BLaER1 treated with 17β-estradiol and CSF1 and Interleukin-3, amounts not matched to agents 10 nM and 100 nM (cell line): ENCODE data around the gene ANKRD23.
"Not testable (repeated sequence)": the region's sequence is repeated elsewhere in the genome, so short reads cannot be mapped to it uniquely, and the experiment has no call there.

Experiments
- H3K27ac ChIP-seq, 11 experiments: shearing (Covaris generic); formaldehyde crosslinking; 2 replicates each; pipeline ENCODE4 v1.8.1; 2022
- H3K27me3 ChIP-seq, 11 experiments: shearing (Covaris generic); formaldehyde crosslinking; 2 replicates each; pipeline ENCODE4 v1.8.1; 2022
- H3K36me3 ChIP-seq, 11 experiments: shearing (Covaris generic); formaldehyde crosslinking; 2 replicates each; pipeline ENCODE4 v1.8.1; 2022
- H3K4me1 ChIP-seq, 10 experiments: shearing (Covaris generic); formaldehyde crosslinking; 2 replicates each; pipeline ENCODE4 v1.8.1; 2022
- H3K4me2 ChIP-seq, 11 experiments: shearing (Covaris generic); formaldehyde crosslinking; 2 replicates each; pipeline ENCODE4 v1.8.1; 2022
- H3K4me3 ChIP-seq, 10 experiments: shearing (Covaris generic); formaldehyde crosslinking; 2 replicates each; pipeline ENCODE4 v1.8.1; 2022
- H3K9ac ChIP-seq, 11 experiments: shearing (Covaris generic); formaldehyde crosslinking; 2 replicates each; pipeline ENCODE4 v1.8.1; 2022
- H3K9me3 ChIP-seq, 11 experiments: shearing (Covaris generic); formaldehyde crosslinking; replicated peaks in 1 of 11; 2 replicates each; pipeline ENCODE4 v1.8.1; 2022
- H4K20me1 ChIP-seq, 11 experiments: shearing (Covaris generic); formaldehyde crosslinking; 2 replicates each; pipeline ENCODE4 v1.8.1; 2022
- Cebpa-rat ChIP-seq, 11 experiments: shearing (Covaris generic); IDR thresholded peaks; 2 replicates each; pipeline ENCODE4 v1.8.1; 2022

ANKRD23 gene

DNA sequence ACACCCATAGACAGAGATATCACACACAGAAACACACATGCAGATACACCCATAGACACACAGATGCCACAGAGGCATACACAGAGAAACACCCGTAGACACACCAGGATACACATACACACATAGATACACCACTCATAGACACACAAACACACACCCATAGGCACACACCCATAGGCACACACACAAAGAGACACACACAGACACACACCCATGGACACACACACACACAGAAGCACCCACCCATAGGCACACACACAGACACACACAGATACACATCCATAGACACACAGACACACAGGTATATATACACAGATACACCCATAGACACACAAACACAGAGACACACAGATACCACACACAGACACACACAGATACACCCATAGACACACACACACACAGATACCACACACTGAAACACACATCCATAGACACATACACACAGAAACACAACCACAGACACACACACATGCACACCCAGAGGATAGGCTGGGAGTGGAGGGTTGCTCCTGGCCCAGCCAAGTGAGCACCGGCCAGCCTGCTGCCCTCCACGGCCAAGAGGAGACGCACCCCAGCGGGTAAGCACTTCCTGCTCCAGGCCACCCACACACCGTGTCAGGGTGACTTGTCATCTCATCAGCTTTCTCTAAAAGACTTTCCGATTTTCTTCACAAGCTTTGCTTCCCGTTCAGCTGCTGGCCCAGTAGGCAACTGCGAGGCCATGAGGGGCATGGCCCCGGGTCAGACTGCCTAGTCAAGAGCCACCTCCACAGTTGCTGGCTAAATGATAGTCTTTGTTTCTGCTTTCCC, 41.8 kb downstream of the ANKRD23 start:
- Histone ChIP-seq H3K4me3 (no peak overlapping the region), H3K27me3 (no peaks in the 10 kb centered on the region), H3K4me2 (peak overlapping the region in 10 of 11 experiments; percentile 20 to 78 (median 57); a peak in 19 of 22 replicates), H3K36me3 (peaks cover 0 to 62% (median 36%) of the 10 kb centered on the region in 11 experiments; a peak in 18 of 22 replicates), H3K4me1 (peaks cover 30 to 43% (median 36%) of the 10 kb centered on the region in 10 experiments), H3K9me3 (peaks cover 0 to 6% (median 0%) of the 10 kb centered on the region in 11 experiments; a peak in 1 of 22 replicates), H4K20me1 (peaks cover 0 to 9% (median 0%) of the 10 kb centered on the region in 11 experiments; a peak in 4 of 22 replicates), H3K9ac (peak overlapping the region in 3 of 11 experiments; percentile 31 to 35 (median 34); a peak in 3 of 22 replicates), H3K27ac (peak overlapping the region in 4 of 11 experiments; percentile 11 to 26 (median 18); a peak in 4 of 22 replicates)
- no peak for TF ChIP-seq Cebpa-rat (IDR thresholded peaks at IDR 0.05)

DNA sequence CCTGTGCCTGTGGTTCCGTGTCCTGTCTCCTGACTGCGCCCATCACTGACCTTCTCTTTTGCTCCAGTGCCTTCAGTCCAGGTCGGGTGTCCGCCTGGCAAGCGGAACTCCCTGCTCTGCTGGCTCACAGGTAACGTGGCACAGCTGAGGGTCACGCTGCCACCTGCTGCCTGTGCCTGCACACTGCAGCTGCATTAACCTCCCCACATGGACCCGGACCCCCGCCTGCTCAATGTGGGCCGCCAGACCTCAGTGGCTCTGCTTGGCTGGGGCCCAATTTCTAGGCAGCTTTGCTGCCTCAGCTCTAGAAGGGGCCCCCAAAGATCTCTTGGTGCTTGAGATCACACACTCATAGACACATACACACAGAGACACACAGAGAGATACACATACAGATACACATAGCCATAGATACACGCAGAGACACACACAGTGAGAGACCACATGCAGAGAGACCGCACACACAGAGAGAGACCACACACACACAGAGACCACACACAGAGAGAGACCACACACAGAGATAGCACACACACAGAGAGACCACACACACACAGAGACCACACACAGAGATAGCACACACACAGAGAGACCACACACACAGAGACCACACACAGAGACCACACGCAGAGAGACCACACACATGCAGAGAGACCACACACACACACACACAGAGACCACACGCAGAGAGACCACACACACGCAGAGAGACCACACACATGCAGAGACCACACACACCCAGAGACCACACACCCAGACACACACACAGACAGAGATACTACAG, 42.6 kb downstream of the ANKRD23 start:
- peak overlapping the region; percentile 57 to 78 (median 64) for H3K4me2 ChIP-seq
- peak overlapping the region in 8 of 11 experiments; percentile 14 to 55 (median 31); a peak in 11 of 22 replicates for H3K9ac ChIP-seq
- peaks cover 0 to 6% (median 0%) of the 10 kb centered on the region in 11 experiments; a peak in 1 of 22 replicates for H3K9me3 ChIP-seq
- peaks cover 26 to 35% (median 29%) of the 10 kb centered on the region in 10 experiments for H3K4me1 ChIP-seq
- H3K27ac ChIP-seq, result peak overlapping the region in 7 of 11 experiments; percentile 2 to 47 (median 13); a peak in 7 of 22 replicates
- TF ChIP-seq Cebpa-rat (IDR thresholded peaks at IDR 0.05), result no peak
- peaks cover 0 to 11% (median 0%) of the 10 kb centered on the region in 11 experiments; a peak in 4 of 22 replicates for H4K20me1 ChIP-seq
- H3K4me3 ChIP-seq, result 0 out of 20 replicates have a peak overlapping the region, but pooled peaks of 1 of the 10 experiments have one; percentile 4
- H3K36me3 ChIP-seq, result peaks cover 0 to 63% (median 37%) of the 10 kb centered on the region in 11 experiments; a peak in 18 of 22 replicates
- H3K27me3 ChIP-seq, result no peaks in the 10 kb centered on the region

DNA sequence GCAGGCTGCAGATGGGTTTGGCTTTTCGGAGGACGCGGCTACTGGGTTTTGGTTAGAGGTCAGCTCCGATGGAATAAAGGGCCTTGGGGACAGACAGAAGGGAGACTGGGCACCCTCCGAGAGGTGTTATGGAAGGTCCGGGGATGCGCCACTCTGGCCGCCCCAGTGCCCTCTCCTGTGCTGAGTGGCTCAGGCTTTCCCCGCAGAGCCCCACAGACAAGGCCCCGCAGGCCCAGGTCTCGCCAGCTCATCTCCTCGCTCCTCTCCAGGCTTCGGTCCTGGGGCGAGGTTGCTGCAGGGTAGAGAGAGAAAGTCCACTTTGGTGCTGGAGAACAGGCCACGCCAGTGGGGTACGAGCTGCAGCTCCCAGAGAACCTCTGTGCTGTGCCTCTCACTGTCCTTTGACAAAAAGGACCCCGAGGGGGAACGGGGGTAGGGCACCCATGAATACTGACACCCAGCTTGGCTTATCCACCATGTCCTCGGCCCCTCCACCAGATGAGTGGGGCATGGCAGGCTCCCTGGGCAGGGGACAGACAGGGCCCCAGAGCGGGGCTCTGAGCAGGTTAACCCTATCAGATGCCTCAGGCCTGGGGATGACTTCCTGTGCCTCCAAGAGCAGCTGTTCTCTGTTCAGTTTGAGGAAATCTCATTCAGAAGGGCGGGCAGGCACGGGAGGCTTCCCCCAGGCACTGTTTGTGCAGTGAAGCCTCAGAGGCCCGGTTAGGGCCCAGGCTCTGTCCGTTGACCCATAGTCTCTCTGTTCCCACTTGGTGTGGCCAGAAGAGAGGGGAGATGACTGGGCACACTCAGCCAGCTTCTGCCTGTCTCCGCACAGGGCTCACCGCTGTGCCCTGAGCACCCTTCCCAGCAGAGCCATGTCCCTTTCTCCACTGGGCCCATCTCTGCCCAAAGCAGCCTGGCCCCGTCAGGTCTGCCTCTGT, 43.5 kb downstream of the ANKRD23 start:
- Histone ChIP-seq H3K27me3 (no peaks in the 10 kb centered on the region), H3K4me3 (0 out of 20 replicates have a peak overlapping the region, but pooled peaks of 1 of the 10 experiments have one; percentile 4), H3K9ac (peak overlapping the region in 8 of 11 experiments; percentile 14 to 55 (median 31); a peak in 10 of 22 replicates), H3K27ac (peak overlapping the region in 8 of 11 experiments; percentile 1 to 47 (median 10); a peak in 9 of 22 replicates), H3K9me3 (peaks cover 0 to 6% (median 0%) of the 10 kb centered on the region in 11 experiments; a peak in 1 of 22 replicates), H3K4me2 (peak overlapping the region; percentile 57 to 78 (median 64)), H3K4me1 (peaks cover 25 to 34% (median 28%) of the 10 kb centered on the region in 10 experiments), H3K36me3 (peaks cover 0 to 63% (median 37%) of the 10 kb centered on the region in 11 experiments; a peak in 18 of 22 replicates), H4K20me1 (peaks cover 0 to 17% (median 0%) of the 10 kb centered on the region in 11 experiments; a peak in 9 of 22 replicates)
- TF ChIP-seq Cebpa-rat (IDR thresholded peaks at IDR 0.05), result no peak

DNA sequence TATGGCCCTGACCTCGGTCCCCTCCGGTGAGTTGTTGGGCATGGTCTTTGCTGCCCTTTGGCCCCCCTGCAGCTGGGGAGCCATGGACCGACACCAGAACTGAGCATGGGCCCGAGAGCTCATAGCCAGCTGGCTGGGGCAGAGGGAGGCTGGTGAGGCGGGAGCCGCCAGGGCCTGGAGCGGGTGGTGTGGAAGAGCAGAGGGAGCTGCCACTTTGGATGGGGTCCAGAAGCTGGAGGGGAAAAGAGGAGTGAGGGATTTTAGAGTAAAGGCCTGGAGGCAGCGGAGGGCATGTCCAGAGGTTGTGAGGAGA, 44.2 kb downstream of the ANKRD23 start:
- Histone ChIP-seq H3K4me2 (no peak overlapping the region), H3K4me3 (no peak overlapping the region), H3K4me1 (peaks cover 25 to 34% (median 28%) of the 10 kb centered on the region in 10 experiments), H4K20me1 (peaks cover 0 to 21% (median 1%) of the 10 kb centered on the region in 11 experiments; a peak in 9 of 22 replicates), H3K27me3 (no peaks in the 10 kb centered on the region), H3K36me3 (peaks cover 0 to 61% (median 36%) of the 10 kb centered on the region in 11 experiments; a peak in 18 of 22 replicates), H3K9ac (no peak overlapping the region), H3K9me3 (0 out of 22 replicates have a peak, but pooled peaks cover 0 to under 1% (median 0%) of the 10 kb centered on the region in 11 experiments), H3K27ac (no peak overlapping the region; a peak in 1 of 22 replicates)
- no peak for TF ChIP-seq Cebpa-rat (IDR thresholded peaks at IDR 0.05)

DNA sequence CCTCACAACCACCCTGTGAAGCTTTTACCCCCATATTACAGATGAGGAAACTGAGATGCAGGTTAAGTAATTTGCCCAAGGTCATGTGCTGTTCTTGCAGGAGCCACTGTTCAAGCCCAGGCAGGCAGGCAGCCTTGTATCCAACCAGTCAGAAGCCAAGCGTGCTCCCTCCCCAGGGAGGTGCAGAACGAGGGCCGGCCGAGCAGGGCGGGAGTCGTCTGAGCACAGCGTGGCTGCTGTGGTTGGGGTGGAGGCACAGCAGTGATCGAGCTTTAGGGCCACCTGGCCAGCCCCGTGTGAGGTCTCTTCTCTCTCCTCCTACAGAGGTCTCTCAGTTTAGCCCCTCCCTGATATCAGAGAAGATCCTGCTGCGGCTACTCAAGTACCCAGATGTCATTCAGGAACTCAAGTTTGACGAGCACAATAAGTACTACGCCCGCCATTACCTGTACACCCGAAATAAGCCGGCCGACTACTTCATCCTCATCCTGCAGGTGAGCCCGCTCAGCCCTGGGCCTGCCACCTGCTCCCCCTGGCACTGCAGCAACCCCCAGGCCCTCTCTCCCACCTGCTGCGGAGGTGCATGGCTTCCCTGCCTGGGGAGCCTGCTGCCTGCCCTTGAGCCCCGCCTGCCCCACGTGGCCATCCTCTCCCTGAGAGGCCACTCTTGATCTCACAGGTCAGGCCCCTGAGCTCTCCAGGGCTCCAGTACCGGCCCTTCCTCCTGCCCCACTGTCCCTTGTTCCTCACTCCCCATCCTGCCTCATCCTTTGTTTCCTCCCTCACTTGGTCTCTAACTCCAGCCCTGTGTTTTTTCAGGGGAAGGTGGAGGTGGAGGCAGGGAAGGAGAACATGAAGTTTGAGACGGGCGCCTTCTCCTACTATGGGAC, 44.8 kb downstream of the ANKRD23 start:
- Histone ChIP-seq H3K27me3 (no peaks in the 10 kb centered on the region), H3K4me3 (no peak overlapping the region), H4K20me1 (peaks cover 0 to 23% (median 5%) of the 10 kb centered on the region in 11 experiments; a peak in 9 of 22 replicates), H3K27ac (no peak overlapping the region), H3K9ac (no peak overlapping the region), H3K36me3 (peaks cover 0 to 55% (median 36%) of the 10 kb centered on the region in 11 experiments; a peak in 18 of 22 replicates), H3K4me2 (no peak overlapping the region), H3K9me3 (no peaks in the 10 kb centered on the region), H3K4me1 (peaks cover 26 to 37% (median 29%) of the 10 kb centered on the region in 10 experiments)
- TF ChIP-seq Cebpa-rat (IDR thresholded peaks at IDR 0.05), result no peak

DNA sequence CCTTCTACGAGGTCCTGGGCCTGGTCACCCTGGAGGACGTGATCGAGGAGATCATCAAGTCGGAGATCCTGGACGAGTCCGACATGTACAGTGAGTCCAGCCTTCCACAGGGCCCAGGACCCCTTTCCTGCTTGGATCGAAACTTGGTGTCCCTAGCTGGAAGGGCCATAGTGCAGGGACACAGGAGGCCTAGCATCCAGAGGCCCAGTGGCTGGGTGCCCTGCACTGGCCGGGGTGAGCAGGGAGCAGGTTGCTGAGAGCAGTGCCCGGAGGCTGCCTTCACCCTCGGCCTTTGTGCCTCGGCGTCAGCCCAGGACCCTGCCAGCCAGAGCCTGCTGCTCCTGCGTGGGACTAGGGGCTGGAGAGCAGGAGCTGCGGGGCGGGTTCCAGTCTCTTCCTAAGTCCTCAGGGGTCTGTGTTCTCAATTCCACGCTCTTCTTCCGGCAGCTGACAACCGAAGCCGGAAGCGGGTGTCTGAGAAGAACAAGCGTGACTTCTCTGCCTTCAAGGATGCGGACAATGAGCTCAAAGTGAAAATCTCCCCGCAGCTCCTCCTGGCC, 46.7 kb downstream of the ANKRD23 start:
- Histone ChIP-seq H4K20me1 (peaks cover 0 to 37% (median 14%) of the 10 kb centered on the region in 11 experiments; a peak in 13 of 22 replicates), H3K9me3 (no peaks in the 10 kb centered on the region), H3K9ac (no peak overlapping the region), H3K4me1 (peaks cover 18 to 39% (median 30%) of the 10 kb centered on the region in 10 experiments), H3K27me3 (no peaks in the 10 kb centered on the region), H3K4me3 (no peak overlapping the region), H3K4me2 (no peak overlapping the region), H3K27ac (no peak overlapping the region), H3K36me3 (peaks cover 0 to 43% (median 31%) of the 10 kb centered on the region in 11 experiments; a peak in 18 of 22 replicates)
- TF ChIP-seq Cebpa-rat (IDR thresholded peaks at IDR 0.05), result no peak

DNA sequence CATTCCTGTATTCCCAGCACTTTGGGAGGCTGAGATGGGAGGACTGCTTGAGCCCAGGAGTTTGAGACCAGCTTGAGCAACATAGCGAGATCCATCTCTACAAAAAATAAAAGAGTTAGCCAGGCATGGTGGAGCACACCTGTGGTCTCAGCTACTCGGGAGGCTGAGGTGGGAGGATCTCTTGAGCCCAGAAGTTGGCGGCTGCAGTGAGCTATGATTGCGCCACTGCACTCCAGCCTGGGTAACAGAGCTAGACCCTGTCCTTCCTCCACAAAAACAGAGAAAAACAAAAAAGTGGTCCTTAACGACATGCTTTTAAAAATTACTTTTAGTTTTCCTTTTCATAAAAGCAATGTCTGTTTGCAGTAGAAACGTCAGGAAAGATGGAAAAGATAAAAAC, 47.3 kb downstream of the ANKRD23 start:
- H3K27ac ChIP-seq, H3K4me2 ChIP-seq, H3K9ac ChIP-seq, H3K27me3 ChIP-seq, H3K9me3 ChIP-seq, H3K4me3 ChIP-seq: not testable (repeated sequence)
- H4K20me1 ChIP-seq, result peaks cover 0 to 41% (median 14%) of the 10 kb centered on the region in 11 experiments; a peak in 14 of 22 replicates
- peaks cover 11 to 33% (median 24%) of the 10 kb centered on the region in 10 experiments for H3K4me1 ChIP-seq
- H3K36me3 ChIP-seq, result peaks cover 0 to 38% (median 31%) of the 10 kb centered on the region in 11 experiments; a peak in 18 of 22 replicates
